CD4-positive, alpha-beta T cell treated with Interleukin-10 for 1 hour (primary cell): Measurements from ENCODE around the gene PCIF1.
"Not testable (repeated sequence)": the region's sequence is repeated elsewhere in the genome, so short reads cannot be mapped to it uniquely, and the experiment has no call there.

ENCODE experiments used
- DNase-seq: peaks from one replicate; pipeline ENCODE4 v3.0.0-alpha.2; 2020

The PCIF1 gene

DNA sequence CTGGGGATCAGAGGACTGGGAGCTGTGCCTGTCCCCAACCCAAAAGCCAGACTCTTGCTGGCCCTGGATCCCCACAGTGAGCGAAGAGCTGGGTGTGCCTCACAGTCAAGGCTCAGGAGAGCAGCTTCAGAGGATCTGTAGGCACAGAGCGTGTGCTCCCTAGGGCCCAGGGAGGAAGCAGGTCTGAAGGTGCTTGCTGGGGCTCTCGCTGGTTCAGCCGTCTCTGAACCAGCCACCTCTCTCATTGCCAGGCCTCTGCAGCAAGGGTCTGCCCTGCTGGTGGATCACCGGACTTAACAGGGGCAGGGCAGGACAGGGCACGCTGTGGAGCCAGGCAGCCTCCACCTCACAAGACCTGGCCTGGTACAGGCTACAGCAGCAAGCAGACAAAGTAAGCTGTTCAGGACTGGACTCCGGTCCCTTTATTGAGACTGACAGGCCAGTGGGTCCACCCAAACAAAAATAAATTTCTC, 13.8 kb downstream of the PCIF1 start:
- no peak for DNase-seq

DNA sequence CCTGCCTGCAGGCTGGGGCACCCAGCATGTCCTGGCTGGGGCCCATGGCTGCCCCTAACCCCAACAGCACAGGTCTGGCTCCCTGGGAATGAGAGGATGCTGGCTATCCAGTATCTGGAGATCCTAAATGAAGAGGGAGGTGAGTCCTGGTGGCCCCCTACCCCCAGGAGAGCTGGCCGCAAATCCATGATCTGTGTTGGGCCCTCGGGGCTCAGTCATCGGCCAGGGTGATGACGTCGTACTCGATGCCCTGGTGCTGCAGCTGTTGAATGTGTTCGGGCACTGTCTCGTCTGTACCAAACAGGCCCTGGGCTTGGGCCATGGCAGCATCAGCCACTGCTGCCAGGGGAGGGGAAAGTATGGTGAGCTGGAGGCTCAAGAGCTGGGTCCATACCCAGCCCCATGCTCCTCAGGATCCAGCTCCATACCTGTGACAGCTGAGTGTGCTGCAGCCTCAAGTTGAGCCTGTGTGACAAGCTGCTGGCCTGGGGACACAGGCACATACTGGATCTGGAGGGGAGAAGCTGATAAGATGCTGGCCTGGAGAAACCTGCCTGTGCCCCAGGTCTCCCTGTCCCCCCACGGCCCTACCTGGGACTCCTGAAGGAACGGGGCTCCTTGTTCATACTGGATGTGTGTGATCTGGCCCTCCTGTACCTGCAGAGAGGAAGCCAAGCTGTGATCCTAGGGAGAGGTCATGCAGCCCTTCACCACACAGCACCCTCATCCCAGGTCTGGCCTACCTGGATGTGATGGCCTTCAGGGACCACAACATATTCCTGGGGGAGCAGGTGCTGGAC, 14.5 kb downstream of the PCIF1 start:
- no peak for DNase-seq

DNA sequence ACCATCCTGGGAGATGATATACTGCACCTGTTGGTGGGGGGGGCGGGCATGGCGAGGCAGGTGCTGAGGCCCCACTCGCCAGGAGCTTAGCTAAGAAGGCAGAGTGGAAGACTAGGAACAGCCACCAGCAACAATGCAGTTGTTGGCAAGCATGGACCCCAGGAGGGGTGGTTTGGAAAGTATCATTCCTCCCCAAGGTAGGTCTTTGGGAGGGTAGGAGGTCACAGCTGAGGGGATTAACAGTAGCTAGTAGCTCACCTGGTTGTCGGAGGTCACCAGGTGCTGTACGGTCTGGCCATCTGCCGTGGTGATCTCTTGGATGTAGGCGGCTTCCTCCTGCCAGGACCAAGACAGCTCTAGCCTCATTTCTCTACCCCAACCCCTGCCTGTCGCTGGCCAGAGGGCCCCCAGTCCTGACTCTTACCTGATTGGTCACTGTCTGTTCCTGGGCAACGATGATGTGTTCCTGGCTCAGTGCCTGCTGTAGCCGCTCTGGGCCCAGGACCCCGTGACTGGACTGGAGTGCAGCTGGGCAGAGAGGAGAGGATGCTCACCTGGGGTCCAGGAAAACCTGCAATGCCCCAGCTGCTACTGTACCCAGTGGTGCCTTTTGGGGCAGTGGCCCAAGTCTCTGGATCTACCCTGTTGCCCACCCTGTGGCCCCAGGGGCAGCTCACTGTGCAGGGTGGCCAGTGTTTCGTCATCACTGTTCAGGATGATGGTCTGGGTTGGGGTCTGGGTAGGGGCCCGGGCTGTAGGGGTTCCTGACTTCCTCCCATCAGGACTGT, 15.3 kb downstream of the PCIF1 start:
- no peak for DNase-seq

DNA sequence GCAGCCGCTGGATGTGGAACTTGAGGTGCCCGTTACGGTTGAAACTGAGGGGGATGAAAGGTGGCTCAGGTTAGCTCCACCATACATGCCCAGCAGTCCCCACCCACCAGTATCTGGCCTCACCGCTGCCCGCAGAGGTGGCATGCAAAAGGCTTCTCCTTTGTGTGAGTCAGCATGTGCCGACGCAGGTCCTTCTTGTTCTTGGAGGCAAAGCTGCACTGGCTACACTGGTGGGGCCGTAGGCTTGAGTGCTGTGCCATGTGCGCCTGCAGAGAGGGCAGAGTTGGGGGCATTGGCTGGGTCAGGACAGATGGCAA, 15.8 kb downstream of the PCIF1 start:
- no peak for DNase-seq

DNA sequence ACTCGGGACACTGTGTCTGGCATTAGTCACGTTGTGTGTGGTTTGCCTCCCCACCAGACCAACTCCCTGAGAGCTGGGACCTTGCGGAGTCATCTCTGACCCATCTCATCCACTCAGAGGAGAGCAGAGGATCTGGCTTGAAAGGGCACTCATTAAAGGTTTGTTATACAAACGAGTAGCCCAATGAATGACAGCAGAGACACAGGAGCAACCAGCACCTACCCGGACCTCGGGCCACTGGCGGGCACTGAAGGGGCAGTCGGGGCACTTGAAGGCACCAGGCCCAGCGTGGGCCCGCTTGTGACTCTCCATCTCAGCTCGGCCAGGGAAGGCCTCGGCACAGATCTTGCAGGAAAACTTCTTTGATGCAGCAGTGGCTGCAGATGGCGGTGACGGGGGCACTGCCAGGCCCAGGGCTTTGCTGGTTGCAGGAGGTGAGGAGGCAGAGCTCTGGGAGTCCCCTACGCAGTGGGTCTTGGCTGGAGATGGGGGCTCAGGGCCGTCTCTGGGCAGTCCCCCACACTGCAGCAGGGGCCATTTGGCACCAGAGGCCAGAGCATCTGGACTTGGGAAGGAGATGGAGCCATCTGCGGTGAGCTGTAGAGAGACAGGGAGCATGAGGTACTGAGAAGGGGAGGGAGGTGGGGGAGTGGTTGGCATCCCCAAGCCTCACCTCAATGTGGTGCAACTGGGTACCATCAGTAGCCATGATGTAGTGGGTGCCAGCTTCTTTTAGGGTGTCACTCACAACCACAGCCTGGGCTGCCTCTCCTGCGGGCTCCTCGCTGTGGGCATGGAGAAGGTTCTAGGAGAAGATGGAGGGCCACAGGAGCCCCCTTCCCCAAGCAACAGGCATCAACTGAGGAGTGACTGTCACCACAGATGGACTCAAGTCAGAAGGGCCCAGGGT, 17.7 kb downstream of the PCIF1 start:
- DNase-seq, result no peak

DNA sequence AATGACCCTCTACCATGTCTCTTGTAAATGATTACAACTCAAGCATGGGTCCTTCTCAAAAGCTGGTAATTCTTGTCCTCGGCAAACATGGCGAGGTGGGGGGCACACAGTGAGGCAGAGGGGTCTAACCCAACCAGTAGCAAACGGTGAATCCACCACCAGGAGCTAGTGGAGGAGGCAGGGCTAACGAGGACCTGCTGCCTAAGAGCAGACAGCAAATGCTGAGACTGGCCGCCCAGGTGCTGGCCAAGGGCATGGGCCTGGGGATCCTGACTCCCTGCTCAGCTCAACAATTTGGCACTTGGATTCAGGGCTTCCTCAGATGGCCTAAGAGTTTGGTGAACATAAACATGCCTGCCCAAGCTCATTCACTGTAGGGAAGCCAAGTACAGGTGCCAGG, 18.4 kb downstream of the PCIF1 start:
- DNase-seq, result no peak

DNA sequence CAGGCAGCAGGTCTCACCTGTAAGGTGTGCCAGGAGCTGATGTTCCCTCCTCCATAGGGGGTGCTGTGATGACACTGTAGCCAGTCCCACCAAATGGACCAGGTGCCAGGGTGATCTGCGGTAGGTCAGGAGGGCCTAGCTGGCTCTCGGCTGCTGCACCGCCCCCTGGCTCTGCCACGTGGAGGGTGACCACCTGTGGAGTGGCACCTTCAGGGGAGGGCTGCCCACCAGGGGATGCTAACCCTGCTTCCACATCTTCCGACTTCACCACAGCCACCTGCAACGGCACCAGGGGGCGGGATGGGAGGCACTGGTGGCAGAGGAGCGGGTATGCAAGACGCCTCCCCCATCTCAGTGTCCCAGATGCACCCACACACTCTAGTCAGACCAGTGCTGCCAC, 19.2 kb downstream of the PCIF1 start:
- DNase-seq, result no peak

DNA sequence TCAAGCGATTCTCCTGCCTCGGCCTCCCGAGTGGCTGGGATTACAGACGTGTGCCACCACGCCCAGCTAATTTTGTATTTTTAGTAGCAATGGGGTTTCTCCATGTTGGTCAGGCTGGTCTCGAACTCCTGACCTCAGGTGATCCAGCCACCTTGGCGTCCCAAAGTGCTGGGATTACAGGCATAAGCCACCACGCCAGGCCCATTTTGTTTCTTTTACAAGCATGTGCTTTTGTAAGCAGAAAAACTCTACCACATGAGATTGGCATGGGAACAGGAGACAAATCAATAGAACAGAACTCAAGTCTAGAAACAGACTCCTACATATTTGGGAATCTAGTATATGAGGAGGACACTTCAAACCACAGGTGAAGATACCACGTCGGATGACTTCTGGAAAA, 21.8 kb downstream of the PCIF1 start:
- not testable (repeated sequence) for DNase-seq

DNA sequence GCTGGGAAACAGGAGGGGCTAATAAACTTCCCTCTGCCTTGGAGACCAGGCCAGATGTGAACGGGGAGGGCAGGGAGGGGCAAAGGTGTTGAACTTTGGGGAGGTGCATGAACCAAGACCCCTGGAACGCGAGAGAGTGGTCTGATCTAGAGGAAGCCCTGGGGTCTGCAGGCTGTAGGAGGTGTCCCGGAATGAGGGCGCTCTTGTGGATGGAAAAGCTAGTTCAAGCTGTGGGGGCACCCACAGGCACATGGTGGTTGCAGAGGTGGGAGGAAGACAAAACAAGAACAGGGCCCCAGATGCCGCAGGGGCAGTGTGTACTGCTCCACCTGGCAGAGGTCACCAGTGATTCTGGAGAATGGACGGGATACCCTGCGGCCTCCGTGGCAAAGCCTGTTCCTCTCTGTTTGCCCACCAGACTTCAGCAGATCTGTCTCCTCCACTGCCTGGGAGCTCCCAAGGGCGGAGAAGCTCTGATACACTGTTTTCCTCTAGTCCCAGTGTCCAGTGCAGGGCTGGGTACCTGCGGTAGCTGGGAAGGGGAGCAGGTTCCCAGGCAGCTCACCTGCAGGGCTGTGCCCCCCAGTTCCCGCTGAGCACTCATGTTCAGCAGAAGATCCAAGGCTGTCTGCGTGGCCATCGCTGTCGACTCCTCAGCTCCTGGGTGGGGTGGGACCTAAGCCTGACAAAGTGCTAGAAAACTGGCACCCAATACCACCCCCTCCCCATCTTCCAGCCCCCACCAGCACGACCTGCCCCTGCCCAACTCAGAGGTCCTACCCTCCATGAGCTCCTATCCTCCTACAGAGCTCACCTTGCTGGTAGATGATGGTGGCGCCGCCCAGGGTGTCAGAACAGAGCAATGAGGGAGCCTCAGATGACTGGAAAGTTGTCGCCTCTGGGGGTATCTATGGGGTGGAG, 22.8 kb downstream of the PCIF1 start:
- DNase-seq, result no peak

DNA sequence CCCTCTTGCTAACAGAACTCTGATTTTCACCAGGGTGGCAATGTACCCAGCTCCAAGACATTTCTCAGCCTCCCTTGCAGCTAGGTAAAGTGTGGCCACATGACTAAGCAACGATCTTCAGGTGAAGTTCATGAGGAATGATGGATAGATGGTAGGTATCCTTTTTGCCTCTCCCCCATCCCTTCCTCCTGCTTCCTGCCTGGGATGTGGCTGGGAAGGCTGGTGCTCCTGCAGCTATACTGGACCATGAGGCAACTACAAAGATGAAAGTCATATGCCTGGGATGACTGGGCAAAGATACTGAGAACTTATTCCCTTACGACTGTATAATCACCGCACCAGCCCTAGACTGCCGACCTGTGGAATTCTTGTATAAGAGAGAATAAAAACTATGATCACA, 24.1 kb downstream of the PCIF1 start:
- no peak for DNase-seq

DNA sequence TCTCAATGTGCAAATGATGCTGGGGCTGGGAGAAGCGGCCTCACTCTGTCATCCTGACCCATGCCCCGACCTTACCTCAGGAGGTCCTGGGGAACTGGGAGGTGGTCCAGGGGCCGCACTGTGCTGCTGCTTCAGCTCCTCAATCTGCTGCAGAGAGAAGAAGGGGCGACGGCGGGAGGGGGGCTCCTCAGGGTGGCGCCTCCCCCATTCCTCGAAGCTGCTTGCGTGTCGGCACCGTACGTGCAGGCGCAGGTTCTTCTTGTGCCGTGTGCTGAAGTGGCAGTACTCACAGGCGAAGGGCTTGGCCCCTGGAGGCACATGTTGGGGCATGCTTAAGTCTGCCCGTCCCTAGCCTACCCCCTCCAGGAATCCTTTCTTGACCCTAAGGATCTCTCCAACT, 24.6 kb downstream of the PCIF1 start:
- DNase-seq, result no peak

DNA sequence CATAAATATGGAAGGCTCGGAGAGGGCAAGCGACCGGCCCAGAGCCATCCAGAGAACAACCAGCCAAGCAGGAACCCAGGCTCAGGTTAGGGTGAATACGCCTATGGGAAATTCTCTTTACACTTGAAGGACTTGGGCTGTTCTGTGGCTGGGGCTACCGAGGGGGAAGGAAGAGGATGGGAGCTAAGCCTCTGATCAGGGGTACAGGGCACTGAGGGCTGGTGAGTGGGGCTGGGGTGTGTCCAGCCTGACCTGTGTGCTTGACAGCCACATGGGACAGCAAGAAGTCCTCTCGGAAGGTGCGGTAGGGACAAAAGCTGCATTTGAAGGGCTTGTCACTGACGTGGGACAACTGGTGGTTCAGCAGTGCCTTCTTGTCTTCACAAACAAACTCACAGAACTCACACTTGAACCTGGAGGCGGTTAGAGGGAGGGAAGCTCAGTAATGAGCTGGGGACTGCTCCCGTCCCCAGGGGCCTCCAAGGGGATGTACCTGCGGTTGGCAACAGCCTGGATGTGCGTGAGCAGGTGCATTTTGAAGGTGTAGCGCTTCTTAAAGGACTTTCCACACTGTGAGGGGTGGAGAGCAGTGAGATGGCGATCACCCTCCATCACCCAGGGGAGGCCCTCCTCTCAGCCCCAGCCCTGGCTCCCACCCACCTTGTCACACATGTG, 25.6 kb downstream of the PCIF1 start:
- no peak for DNase-seq

DNA sequence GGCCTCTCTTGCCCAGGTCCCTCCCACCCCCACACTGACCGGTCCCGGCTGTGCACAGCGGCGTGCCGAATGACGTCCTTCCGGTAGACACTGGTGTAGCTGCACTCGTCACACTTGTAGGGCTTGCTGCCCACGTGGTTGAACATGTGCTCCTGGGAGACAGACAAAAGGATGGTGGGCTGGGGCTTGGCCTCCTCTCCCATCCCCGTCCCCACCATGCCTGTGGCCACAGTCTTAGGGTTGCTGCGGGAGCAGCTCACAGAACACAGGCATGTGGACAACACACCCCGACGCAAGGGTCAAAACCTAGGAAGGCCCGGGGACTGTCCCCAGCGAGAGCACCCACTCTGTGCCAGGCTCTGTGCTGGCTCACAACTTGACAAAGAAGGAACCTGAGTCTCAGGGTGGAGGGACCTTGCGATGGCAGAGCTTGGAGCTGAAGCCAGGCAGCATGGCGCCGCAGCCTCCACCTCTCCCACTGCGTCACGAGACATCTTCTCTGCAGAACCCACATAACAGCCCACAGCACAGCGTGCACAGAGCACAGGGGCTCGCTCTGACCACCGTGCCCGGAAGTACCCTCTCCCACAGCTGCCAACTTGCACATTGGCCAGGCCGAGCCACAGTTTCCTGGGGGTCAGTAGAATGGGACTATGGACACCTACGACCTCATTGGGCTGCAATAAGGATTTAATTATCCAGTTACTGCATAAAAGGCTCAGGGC, 27.7 kb downstream of the PCIF1 start:
- DNase-seq, result no peak

DNA sequence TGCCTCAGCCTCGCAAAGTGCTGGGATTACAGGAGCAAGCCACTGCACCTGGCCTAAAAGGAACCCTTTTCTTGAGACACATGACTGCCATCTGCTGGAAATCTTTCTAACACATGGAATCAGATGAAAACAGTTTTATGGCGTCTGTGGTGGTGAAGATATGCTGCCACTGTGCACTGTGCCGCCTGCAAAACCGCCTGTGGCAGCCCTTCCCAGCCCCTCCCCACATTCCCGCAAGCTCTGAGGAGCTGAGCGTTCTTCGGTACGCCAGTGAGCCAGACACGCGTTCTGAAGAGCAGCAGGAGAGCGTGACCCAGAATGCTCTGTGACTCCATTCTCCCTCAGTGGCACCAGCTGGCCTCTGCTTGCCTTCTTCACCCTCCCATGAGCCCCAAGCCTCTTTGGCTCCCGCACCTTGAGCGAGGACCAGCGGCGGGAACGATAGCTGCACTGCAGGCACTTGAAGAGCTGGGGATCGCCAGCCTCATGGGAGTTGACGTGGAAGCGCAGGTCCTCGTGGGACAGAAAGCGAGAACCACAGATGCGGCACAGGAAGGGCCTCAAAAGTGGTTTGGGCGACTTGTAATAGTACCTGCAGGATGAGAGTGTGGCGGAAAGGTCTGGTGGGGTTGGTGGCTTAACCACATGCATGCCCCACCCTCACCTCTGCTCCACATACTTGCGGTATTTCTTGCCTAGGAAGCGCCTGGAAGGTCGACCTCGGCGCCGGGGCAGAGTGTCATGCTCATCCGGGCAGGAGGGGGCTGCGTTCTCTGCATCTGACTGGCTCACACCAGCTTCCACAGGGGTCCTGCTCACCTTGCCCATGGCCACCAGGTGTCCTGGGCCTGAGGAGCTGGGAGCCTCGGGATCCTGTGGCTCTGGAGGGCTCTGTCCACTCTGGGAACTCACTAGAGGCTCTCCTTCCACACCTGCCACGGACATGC, 28.8 kb downstream of the PCIF1 start:
- DNase-seq, result peak; percentile 57

DNA sequence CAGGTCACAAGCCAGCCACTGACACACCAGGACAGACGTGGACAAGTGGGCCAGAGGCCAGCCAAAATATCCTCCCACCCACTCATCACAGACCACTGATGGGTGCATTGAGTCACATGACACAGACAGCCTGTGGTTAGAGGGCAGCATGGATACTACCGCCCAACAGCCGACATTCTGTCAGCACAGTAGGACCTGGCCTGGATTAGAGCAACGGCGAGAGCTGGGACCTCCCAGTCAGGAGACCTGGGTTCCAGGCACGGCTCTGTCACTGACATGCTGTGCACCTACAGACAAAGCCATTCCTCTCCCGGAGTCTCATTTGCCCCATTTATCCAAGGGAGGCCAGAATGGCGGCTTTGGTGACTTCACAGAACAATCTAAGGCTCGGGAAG, 29.5 kb downstream of the PCIF1 start:
- no peak for DNase-seq

DNA sequence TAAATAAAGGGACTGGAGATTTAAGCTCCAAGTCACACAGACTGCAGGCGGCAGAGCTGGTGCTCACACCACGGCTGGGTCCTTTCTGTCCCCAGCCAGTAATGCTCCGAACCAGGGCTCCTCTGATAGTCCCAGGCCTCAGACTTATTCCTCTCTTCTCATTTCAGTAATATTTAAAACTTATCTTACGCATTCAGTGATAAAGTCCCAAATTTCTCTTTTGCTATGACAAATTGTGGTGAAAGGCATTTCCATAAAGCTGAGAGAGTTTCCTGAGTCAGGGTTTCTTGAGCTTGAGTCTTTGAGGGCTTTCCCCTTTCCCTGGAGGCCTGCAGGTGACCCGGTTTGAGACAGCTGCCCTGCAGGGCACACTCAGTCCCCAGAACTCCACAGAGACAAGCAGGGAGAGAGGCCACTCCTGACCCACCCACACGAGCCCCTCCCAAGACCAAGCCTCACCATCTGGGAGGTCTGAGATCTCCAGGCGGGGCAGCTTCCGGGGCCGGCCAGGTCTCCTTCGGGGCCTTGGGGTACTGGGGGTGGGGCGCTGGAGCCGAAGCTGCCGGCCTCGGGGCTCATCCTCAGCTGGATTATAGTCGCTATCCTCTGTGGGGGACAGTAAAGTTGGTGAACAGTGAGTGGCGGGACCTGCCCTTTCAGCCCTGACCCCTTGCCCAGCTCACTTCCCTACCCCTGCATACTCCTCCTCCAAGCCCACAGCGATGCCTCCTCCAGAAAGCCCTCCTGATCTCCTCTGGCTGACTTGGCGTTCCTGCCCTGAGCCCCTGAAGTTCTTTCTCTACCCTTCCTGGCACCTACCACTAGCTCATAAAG, 30.9 kb downstream of the PCIF1 start:
- DNase-seq, result no peak

DNA sequence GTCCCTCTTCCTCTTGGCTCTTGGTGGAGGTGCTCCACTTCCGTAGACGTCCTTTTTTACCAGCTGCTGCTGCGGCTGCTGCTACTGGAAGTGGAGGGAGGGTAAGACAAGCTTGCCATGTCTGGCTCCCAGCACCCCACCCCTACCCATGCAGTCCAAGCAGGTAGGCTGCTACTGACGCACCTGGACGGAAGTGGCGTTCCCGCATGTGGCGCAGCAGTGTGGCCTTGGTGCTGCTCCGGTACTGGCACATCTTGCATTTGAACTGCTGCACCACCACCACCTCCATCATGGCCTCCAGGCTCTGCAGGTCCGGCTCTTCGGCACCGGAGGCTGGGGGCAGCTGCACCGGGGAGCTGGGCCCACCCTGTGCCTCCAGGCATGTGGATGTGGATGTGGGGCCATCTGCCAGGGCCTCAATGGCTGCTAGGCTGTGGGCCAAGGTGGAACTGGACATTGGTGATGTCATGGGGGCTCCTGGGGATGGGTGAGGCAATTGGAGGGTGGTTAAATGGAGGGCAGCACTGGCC, 33.1 kb downstream of the PCIF1 start:
- no peak for DNase-seq

DNA sequence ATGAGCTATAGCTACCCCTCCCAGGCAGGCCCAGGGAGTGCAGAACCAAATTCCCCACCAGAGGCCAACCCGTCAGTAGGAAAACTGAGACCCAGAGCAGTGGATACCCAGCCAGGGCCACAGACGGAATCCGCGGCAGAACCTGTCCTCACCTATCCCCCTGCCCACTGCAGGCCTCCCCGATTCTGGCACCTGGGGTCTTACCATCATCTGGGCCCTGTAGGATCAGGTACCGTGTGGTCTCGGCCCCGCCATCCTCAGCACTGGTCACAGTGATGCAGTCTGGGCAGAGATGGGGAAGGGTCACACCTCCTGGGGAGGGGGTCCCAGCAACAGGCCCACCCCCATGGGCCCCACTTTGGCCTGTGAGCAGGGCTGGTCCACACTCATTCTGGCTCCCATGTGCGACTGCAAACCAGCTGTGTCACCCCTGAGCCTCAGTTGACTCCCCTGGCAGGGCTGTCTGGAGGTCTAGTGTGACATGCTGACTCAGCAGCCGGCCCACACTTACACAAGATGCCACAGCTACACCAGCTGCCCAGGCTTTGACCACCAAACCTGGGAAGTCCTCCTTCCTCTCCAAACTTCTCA, 33.7 kb downstream of the PCIF1 start:
- DNase-seq, result no peak
